Astrocyte (in vitro differentiated cells and primary cell): ENCODE data around the gene PPP1R16B. TPM values are rescaled to one million over a fixed set of nuclear protein-coding genes. Genes with fewer than 3 reads are reported as not detected.

Experiments used
- DNase-seq: peaks from one replicate; pipeline ENCODE4 v3.0.0-alpha.2; 2010; ENCODE audit warnings: low read depth
- FAIRE-seq: peaks from 2 replicates; lab custom pipeline; 2011; peaks lifted over from hg19 to GRCh38; lab: Jason Lieb, UNC
- H2AFZ ChIP-seq: 2 replicates; pipeline ENCODE4 v1.6.0; 2012; ENCODE audit warnings: low read depth, low read length, inconsistent platforms
- H3K27ac ChIP-seq: 2 replicates; pipeline ENCODE4 v1.5.1; 2011; ENCODE audit warnings: low read depth, low read length, inconsistent platforms
- H3K27me3 ChIP-seq: 2 replicates; pipeline ENCODE4 v1.6.0; 2011; ENCODE audit warnings: low read length, inconsistent platforms; ENCODE audit not compliant: insufficient read depth
- H3K36me3 ChIP-seq: 2 replicates; pipeline ENCODE4 v1.5.1; 2011; ENCODE audit warnings: low read length, inconsistent platforms; ENCODE audit not compliant: insufficient read depth
- H3K4me1 ChIP-seq: 2 replicates; pipeline ENCODE4 v1.5.1; 2011; ENCODE audit warnings: low read length, inconsistent platforms; ENCODE audit not compliant: insufficient read depth
- H3K4me2 ChIP-seq: 2 replicates; pipeline ENCODE4 v1.6.0; 2012; ENCODE audit warnings: low read length, inconsistent platforms
- H3K4me3 ChIP-seq: 2 replicates; pipeline ENCODE4 v1.5.1; 2011; ENCODE audit warnings: low read depth, mild to moderate bottlenecking, low read length, inconsistent platforms; ENCODE audit not compliant: insufficient read depth
- H3K79me2 ChIP-seq: 2 replicates; pipeline ENCODE4 v1.6.0; 2012; ENCODE audit warnings: mild to moderate bottlenecking, low read length, inconsistent platforms; ENCODE audit not compliant: insufficient read depth
- H3K9ac ChIP-seq: 2 replicates; pipeline ENCODE4 v1.6.0; 2012; ENCODE audit warnings: mild to moderate bottlenecking, low read length, inconsistent platforms
- H3K9me3 ChIP-seq: 2 replicates; pipeline ENCODE4 v1.5.1; 2012; ENCODE audit warnings: low read depth, mild to moderate bottlenecking, low read length, inconsistent platforms; ENCODE audit not compliant: insufficient read depth
- H4K20me1 ChIP-seq: 2 replicates; pipeline ENCODE4 v1.6.0; 2012; ENCODE audit warnings: low read length, inconsistent platforms; ENCODE audit not compliant: insufficient read depth
- H3K27ac Mint-ChIP-seq: one replicate; pipeline ENCODE4 v1.8.0; 2021; ENCODE audit warnings: mild to moderate bottlenecking, mixed read lengths; ENCODE audit not compliant: unreplicated experiment
- H3K27me3 Mint-ChIP-seq: one replicate; pipeline ENCODE4 v1.8.0; 2021; ENCODE audit warnings: low read depth, mixed read lengths; ENCODE audit not compliant: unreplicated experiment
- H3K36me3 Mint-ChIP-seq: one replicate; pipeline ENCODE4 v1.8.0; 2021; ENCODE audit warnings: low read depth, mixed read lengths; ENCODE audit not compliant: unreplicated experiment
- H3K4me1 Mint-ChIP-seq: one replicate; pipeline ENCODE4 v1.8.0; 2021; ENCODE audit warnings: low read depth, mixed read lengths; ENCODE audit not compliant: unreplicated experiment
- H3K4me3 Mint-ChIP-seq: one replicate; pipeline ENCODE4 v1.8.0; 2021; ENCODE audit warnings: mild to moderate bottlenecking, moderate library complexity, mixed read lengths; ENCODE audit not compliant: unreplicated experiment
- H3K9me3 Mint-ChIP-seq: one replicate; pipeline ENCODE4 v1.8.0; 2021; ENCODE audit warnings: mild to moderate bottlenecking, mixed read lengths; ENCODE audit not compliant: unreplicated experiment
- CTCF ChIP-seq: IDR thresholded peaks from 2 replicates; pipeline ENCODE4 v1.5.1; 2011; ENCODE audit warnings: low read depth, mild to moderate bottlenecking, inconsistent platforms, low read length, moderate library complexity; ENCODE audit not compliant: insufficient read depth
- EZH2 ChIP-seq: IDR thresholded peaks from 2 replicates; pipeline ENCODE4 v1.6.1; 2012; ENCODE audit warnings: mild to moderate bottlenecking, low read length, inconsistent platforms; ENCODE audit not compliant: insufficient read depth
- total RNA-seq: library from RNA; stranded (reverse); gene quantifications from 2 replicates; pipeline ENCODE4 v1.2.1, GENCODE V29; 2021

PPP1R16B gene
- total RNA-seq, 1 donor from 2014 or later, result 0.68 TPM

GRCh38 chr20:38843346-38843745 lies 37.8 kb downstream of the PPP1R16B start:
- H3K9me3 Mint-ChIP-seq, result peaks cover 3% of the 10 kb centered on the region
- Histone ChIP-seq H3K4me3 (no peak overlapping the region), H3K27ac (no peak overlapping the region), H3K9me3 (no peaks in the 10 kb centered on the region), H4K20me1 (no peaks in the 10 kb centered on the region), H3K27me3 (no peaks in the 10 kb centered on the region), H3K4me2 (no peak overlapping the region), H3K9ac (no peak overlapping the region), H3K79me2 (no peaks in the 10 kb centered on the region), H3K36me3 (no peaks in the 10 kb centered on the region), H3K4me1 (no peaks in the 10 kb centered on the region), H2AFZ (no peak overlapping the region)
- H3K4me3 Mint-ChIP-seq, result no peak overlapping the region
- DNase-seq (no peak), FAIRE-seq (no peak)
- peaks cover 2% of the 10 kb centered on the region for H3K27me3 Mint-ChIP-seq
- H3K4me1 Mint-ChIP-seq, result peaks cover 6% of the 10 kb centered on the region
- no peaks in the 10 kb centered on the region for H3K36me3 Mint-ChIP-seq
- no peak overlapping the region for H3K27ac Mint-ChIP-seq
- TF ChIP-seq EZH2 (no peak), CTCF (no peak)

GRCh38 chr20:38844963-38845362 lies 39.5 kb downstream of the PPP1R16B start:
- FAIRE-seq (no peak), DNase-seq (no peak)
- Histone ChIP-seq H4K20me1 (no peaks in the 10 kb centered on the region), H3K79me2 (no peaks in the 10 kb centered on the region), H3K27ac (no peak overlapping the region), H2AFZ (no peak overlapping the region), H3K4me1 (no peaks in the 10 kb centered on the region), H3K4me3 (no peak overlapping the region), H3K4me2 (no peak overlapping the region), H3K36me3 (no peaks in the 10 kb centered on the region), H3K9me3 (no peaks in the 10 kb centered on the region), H3K9ac (no peak overlapping the region), H3K27me3 (no peaks in the 10 kb centered on the region)
- Mint-ChIP-seq H3K4me1 (peaks cover 6% of the 10 kb centered on the region), H3K36me3 (no peaks in the 10 kb centered on the region), H3K9me3 (peaks cover 3% of the 10 kb centered on the region), H3K27ac (no peak overlapping the region), H3K27me3 (peaks cover 2% of the 10 kb centered on the region), H3K4me3 (no peak overlapping the region)
- TF ChIP-seq CTCF (no peak), EZH2 (no peak)

GRCh38 chr20:38847840-38848239 lies 42.3 kb downstream of the PPP1R16B start:
- H3K4me3 ChIP-seq, result no peak overlapping the region
- no peak overlapping the region for H3K9ac ChIP-seq
- H3K79me2 ChIP-seq, result no peaks in the 10 kb centered on the region
- H3K4me2 ChIP-seq, result no peak overlapping the region
- H3K4me1 Mint-ChIP-seq, result no peaks in the 10 kb centered on the region
- H3K27me3 Mint-ChIP-seq, result peaks cover 2% of the 10 kb centered on the region
- H3K9me3 Mint-ChIP-seq, result peaks cover 3% of the 10 kb centered on the region
- TF ChIP-seq CTCF, result no peak
- TF ChIP-seq EZH2, result no peak
- no peak overlapping the region for H3K4me3 Mint-ChIP-seq
- no peak overlapping the region for H2AFZ ChIP-seq
- no peak for DNase-seq
- H3K4me1 ChIP-seq, result no peaks in the 10 kb centered on the region
- no peak overlapping the region for H3K27ac Mint-ChIP-seq
- no peak overlapping the region for H3K27ac ChIP-seq
- no peaks in the 10 kb centered on the region for H3K36me3 Mint-ChIP-seq
- H3K36me3 ChIP-seq, result no peaks in the 10 kb centered on the region
- no peaks in the 10 kb centered on the region for H3K27me3 ChIP-seq
- FAIRE-seq, result no peak
- no peaks in the 10 kb centered on the region for H4K20me1 ChIP-seq
- no peaks in the 10 kb centered on the region for H3K9me3 ChIP-seq
